K562 (cell line): Measurements from ENCODE around the gene TCF12. TPM values are rescaled to one million over a fixed set of nuclear protein-coding genes. Genes with fewer than 3 reads are reported as not detected.
A peak's percentile ranks its signal among the peaks of the same experiment; 100 is the strongest.

Experiments
- ETS2 ChIP-seq: IDR thresholded peaks from 2 replicates; pipeline ENCODE4 v1.6.1; 2016; ENCODE audit warnings: borderline replicate concordance, missing genetic modification characterization, mild to moderate bottlenecking, moderate library complexity, missing compliant biosample characterization; ENCODE audit not compliant: poor library complexity, severe bottlenecking
- FOXO4 ChIP-seq: fragments of 450-650 bp; formaldehyde crosslinking; IDR thresholded peaks from 2 replicates; pipeline ENCODE4 v1.4.0; 2020; ENCODE audit warnings: mild to moderate bottlenecking, moderate library complexity
- KLF6 ChIP-seq: fragments of 250-450 bp; sonication (Bioruptor Pico); IDR thresholded peaks from 2 replicates; pipeline ENCODE4 v1.4.0; 2020; ENCODE audit warnings: mild to moderate bottlenecking, moderate library complexity, borderline replicate concordance
- MCM5 ChIP-seq: fragments of 450-650 bp; IDR thresholded peaks from 2 replicates; pipeline ENCODE4 v1.6.1; 2016; ENCODE audit warnings: low read depth
- PML ChIP-seq: IDR thresholded peaks from 2 replicates; pipeline ENCODE4 v1.6.1; 2012; ENCODE audit warnings: low read length, inconsistent platforms
- RAD21 ChIP-seq, 2 experiments: fragments of 250-450 bp in 1 of 2; fragments of 450-650 bp in 1 of 2; sonication (Bioruptor Pico) in 1 of 2; formaldehyde crosslinking in 1 of 2; IDR thresholded peaks in 1 of 2; conservative IDR thresholded peaks in 1 of 2; 2 replicates each; pipeline versions ENCODE4 v1.4.0 to v1.8.0; 2020 to 2022; ENCODE audit warnings: mild to moderate bottlenecking in 2 of 2, moderate library complexity in 1 of 2
- RBM34 ChIP-seq: fragments of 200-400 bp; formaldehyde crosslinking; IDR thresholded peaks from 2 replicates; pipeline ENCODE4 v1.6.1; 2018; ENCODE audit warnings: low read length, borderline replicate concordance; ENCODE audit not compliant: insufficient read depth
- RNF2 ChIP-seq: sonication (generic); IDR thresholded peaks from 2 replicates; pipeline ENCODE4 v1.6.1; 2016
- TSC22D4 ChIP-seq: fragments of 450-650 bp; IDR thresholded peaks from 2 replicates; pipeline ENCODE4 v1.6.1; 2016; ENCODE audit warnings: missing genetic modification characterization, missing biosample characterization, control low read depth
- ZNF134 ChIP-seq: fragments of 250-450 bp; sonication (Bioruptor Pico); conservative IDR thresholded peaks from 2 replicates; pipeline ENCODE4 v1.4.0; 2020
- ZNF431 ChIP-seq: sonication (generic); formaldehyde crosslinking; IDR thresholded peaks from 2 replicates; pipeline ENCODE4 v1.8.0; 2022; ENCODE audit warnings: mild to moderate bottlenecking, missing genetic modification reagents
- ZNF609 ChIP-seq: sonication (generic); formaldehyde crosslinking; IDR thresholded peaks from 2 replicates; pipeline ENCODE4 v1.8.1; 2023; ENCODE audit warnings: missing genetic modification reagents, mild to moderate bottlenecking, borderline replicate concordance
- polyA plus RNA-seq, 8 experiments: library from polyadenylated mRNA; depleted of rRNA in 4 of 8; stranded (reverse) in 5 of 8; unstranded in 3 of 8; fragments of >200 nt; fragmentation: Nextera tagmentation in 2 of 8; fragmentation: Illumina TruSeq in 1 of 8; extraction: Ambion mirVana in 2 of 8; extraction: Trizol in 1 of 8; gene quantifications; 2 replicates each; pipeline versions ENCODE4 v1.2.1 to v1.2.3, GENCODE V29; 2011 to 2014; ENCODE audit warnings: inconsistent platforms in 1 of 8, missing spikeins in 1 of 8
- total RNA-seq, 7 experiments: library from RNA; depleted of rRNA in 6 of 7; stranded (reverse); fragments of >200 nt in 6 of 7; fragmentation: Illumina TruSeq in 2 of 7; extraction: Trizol in 2 of 7; gene quantifications; 2 replicates each; pipeline versions ENCODE4 v1.2.1 to v1.2.3, GENCODE V29; 2011 to 2021; ENCODE audit warnings: low replicate concordance in 1 of 7
- TF ChIP-seq, protein P1 (sequence below), 2 experiments: fragments of 450-650 bp; formaldehyde crosslinking in 1 of 2; IDR thresholded peaks; 2 replicates each; pipeline versions ENCODE4 v1.4.0 to v1.6.1; 2014 to 2020; ENCODE audit warnings: mild to moderate bottlenecking in 2 of 2, borderline replicate concordance in 1 of 2, low read depth in 1 of 2

Gene TCF12
- total and polyA plus RNA-seq, 9 of the 15 experiments (the other 6 are each of a cell fraction or from before 2014, with no cell fraction given), result 10.5 to 132 (median 52.9) TPM

DNA sequence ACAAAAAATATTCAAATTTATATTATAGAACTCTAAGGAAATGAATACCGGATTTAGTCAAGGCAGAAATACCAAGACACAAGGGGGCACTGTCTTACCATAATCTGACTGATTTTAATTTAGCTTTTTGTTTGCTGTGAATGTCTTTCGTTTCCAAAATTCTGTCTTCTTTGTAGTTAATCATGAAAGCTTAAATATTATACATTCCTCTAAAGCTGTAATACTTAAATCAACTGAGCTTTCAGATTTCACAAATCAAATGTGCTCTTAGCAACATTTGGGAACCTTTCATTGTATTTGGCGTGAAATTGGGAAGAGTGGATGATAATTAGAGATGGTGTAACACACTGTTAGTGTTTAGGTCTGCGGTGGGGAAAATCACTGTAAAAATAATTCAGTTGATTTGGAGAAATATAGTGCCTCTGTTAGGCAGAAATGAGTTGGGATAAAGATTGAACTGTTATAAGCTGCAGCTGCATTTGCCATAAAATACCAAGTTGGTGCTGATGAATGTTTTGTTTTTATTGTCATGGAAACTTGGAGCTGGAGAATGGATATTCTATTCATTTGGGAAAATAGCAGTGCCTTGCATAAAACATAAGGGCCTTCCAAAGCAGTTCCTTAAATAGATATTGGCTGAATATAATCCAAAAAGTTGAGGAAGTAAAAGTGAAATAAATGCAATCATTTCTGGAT lies 228.2 kb downstream of the TCF12 start (continued):
- TF ChIP-seq RAD21 (CRISPR knock-in tag; conservative IDR thresholded peaks at IDR 0.05 in 1 of 2, IDR thresholded peaks at IDR 0.05 in 1 of 2) (peak; percentile 48 to 74), KLF6 (no peak), MCM5 (no peak), ZNF431 (no peak), RNF2 (no peak), ZNF134 (CRISPR knock-in tag) (no peak), FOXO4 (CRISPR knock-in tag) (no peak), TSC22D4 (tag) (no peak), ZNF609 (CRISPR knock-in tag) (no peak), ETS2 (tag) (no peak), RBM34 (no peak), PML (no peak)
- TF ChIP-seq, protein P1, sequence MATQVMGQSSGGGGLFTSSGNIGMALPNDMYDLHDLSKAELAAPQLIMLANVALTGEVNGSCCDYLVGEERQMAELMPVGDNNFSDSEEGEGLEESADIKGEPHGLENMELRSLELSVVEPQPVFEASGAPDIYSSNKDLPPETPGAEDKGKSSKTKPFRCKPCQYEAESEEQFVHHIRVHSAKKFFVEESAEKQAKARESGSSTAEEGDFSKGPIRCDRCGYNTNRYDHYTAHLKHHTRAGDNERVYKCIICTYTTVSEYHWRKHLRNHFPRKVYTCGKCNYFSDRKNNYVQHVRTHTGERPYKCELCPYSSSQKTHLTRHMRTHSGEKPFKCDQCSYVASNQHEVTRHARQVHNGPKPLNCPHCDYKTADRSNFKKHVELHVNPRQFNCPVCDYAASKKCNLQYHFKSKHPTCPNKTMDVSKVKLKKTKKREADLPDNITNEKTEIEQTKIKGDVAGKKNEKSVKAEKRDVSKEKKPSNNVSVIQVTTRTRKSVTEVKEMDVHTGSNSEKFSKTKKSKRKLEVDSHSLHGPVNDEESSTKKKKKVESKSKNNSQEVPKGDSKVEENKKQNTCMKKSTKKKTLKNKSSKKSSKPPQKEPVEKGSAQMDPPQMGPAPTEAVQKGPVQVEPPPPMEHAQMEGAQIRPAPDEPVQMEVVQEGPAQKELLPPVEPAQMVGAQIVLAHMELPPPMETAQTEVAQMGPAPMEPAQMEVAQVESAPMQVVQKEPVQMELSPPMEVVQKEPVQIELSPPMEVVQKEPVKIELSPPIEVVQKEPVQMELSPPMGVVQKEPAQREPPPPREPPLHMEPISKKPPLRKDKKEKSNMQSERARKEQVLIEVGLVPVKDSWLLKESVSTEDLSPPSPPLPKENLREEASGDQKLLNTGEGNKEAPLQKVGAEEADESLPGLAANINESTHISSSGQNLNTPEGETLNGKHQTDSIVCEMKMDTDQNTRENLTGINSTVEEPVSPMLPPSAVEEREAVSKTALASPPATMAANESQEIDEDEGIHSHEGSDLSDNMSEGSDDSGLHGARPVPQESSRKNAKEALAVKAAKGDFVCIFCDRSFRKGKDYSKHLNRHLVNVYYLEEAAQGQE (IDR thresholded peaks at IDR 0.05; ENCODE audit: borderline replicate concordance), result peak; percentile 45; the same call in 1 of the 2 replicates
- TF ChIP-seq, protein P1 (CRISPR knock-in tag; IDR thresholded peaks at IDR 0.05; ENCODE audit: low read depth), result no peak
